SIG-M5 treated with dmso at 0.1 percent for 504 hours (cell line): ENCODE measurements around the gene ARNT2.

Source experiments
- DNase-seq: peaks from one replicate; lab custom pipeline; 2025; ENCODE audit not compliant: unreplicated experiment; lab: John Stamatoyannopoulos, UW

Gene ARNT2

GRCh38 chr15:80489030-80489594 lies 84.9 kb downstream of the ARNT2 start:
- DNase-seq, result no peak

- no peak for DNase-seq
Observed at GRCh38 chr15:80490431-80490990, 86.3 kb downstream of the ARNT2 start.

- no peak for DNase-seq
Observed at GRCh38 chr15:80491163-80491847, 87.1 kb downstream of the ARNT2 start.

GRCh38 chr15:80492409-80492808 lies 88.2 kb downstream of the ARNT2 start:
- DNase-seq, result no peak

GRCh38 chr15:80492874-80493273 lies 88.7 kb downstream of the ARNT2 start:
- DNase-seq, result no peak

GRCh38 chr15:80494351-80494751 lies 90.2 kb downstream of the ARNT2 start:
- DNase-seq, result no peak

- no peak for DNase-seq
Observed at GRCh38 chr15:80494756-80495155, 90.6 kb downstream of the ARNT2 start.

GRCh38 chr15:80495401-80495942 lies 91.3 kb downstream of the ARNT2 start:
- DNase-seq, result no peak

GRCh38 chr15:80496096-80496495 lies 91.9 kb downstream of the ARNT2 start:
- DNase-seq, result no peak

GRCh38 chr15:80497221-80497620 lies 93.0 kb downstream of the ARNT2 start:
- no peak for DNase-seq

GRCh38 chr15:80498652-80499051 lies 94.5 kb downstream of the ARNT2 start:
- DNase-seq, result no peak

GRCh38 chr15:80500021-80500420 lies 95.8 kb downstream of the ARNT2 start:
- no peak for DNase-seq

- DNase-seq, result no peak
Observed at GRCh38 chr15:80501476-80501875, 97.3 kb downstream of the ARNT2 start.

GRCh38 chr15:80502782-80503181 lies 98.6 kb downstream of the ARNT2 start:
- DNase-seq, result no peak

- no peak for DNase-seq
Observed at GRCh38 chr15:80503319-80503952, 99.3 kb downstream of the ARNT2 start.

GRCh38 chr15:80504931-80505330 lies 100.7 kb downstream of the ARNT2 start:
- DNase-seq, result no peak

- no peak for DNase-seq
Observed at GRCh38 chr15:80506286-80506893, 102.2 kb downstream of the ARNT2 start.

GRCh38 chr15:80507131-80507530 lies 102.9 kb downstream of the ARNT2 start:
- no peak for DNase-seq

GRCh38 chr15:80507638-80508316 lies 103.6 kb downstream of the ARNT2 start:
- DNase-seq, result no peak

- no peak for DNase-seq
Observed at GRCh38 chr15:80508783-80509182, 104.6 kb downstream of the ARNT2 start.

GRCh38 chr15:80509800-80510199 lies 105.6 kb downstream of the ARNT2 start:
- DNase-seq, result no peak
